Ovary (tissue), 3 donors: ENCODE data around the gene GALNT8.

Source experiments
- EP300 ChIP-seq: sonication (generic); formaldehyde crosslinking; IDR thresholded peaks from one replicate; pipeline ENCODE4 v1.6.1; 2017; ENCODE audit warnings: antibody characterized with exemption
- POLR2A ChIP-seq: fragments of 450-650 bp; IDR thresholded peaks from one replicate; pipeline ENCODE4 v1.6.1; 2017; ENCODE audit warnings: antibody characterized with exemption, mild to moderate bottlenecking, moderate library complexity
- TF ChIP-seq, protein P1 (sequence below), 3 donors: fragments of 450-650 bp in 2 of 3; fragments of 200-600 bp in 1 of 3; IDR thresholded peaks; one replicate each; pipeline versions ENCODE4 v1.5.1 to v1.8.0; 2016 to 2022; ENCODE audit warnings: antibody characterized with exemption in 3 of 3, mild to moderate bottlenecking in 1 of 3
- donor health status: DM: no; HTN: no; CAD: no.

DNA sequence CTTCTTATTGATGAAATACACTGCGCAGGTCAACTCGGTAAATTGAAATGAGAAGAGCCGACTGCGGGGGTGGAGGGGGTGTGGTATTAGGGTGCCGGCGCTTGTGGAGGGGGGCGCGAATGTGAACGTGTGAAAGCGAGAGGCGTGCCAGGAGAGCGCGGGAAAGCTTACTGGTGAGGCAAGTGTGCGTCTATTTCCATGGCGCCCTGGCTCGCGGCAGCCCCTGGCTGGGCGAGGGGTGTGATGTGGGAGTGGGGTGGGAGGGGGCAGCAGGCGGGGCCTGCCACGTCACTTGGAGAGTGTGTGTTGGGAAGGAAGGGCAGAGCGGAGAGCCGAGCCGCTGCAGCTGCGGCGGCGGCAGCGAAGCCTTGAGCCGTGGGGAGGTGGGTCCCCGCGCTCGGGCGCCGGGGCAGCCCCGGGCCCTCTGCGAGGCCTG lies 88.8 kb downstream of the GALNT8 start:
- TF ChIP-seq, protein P1, sequence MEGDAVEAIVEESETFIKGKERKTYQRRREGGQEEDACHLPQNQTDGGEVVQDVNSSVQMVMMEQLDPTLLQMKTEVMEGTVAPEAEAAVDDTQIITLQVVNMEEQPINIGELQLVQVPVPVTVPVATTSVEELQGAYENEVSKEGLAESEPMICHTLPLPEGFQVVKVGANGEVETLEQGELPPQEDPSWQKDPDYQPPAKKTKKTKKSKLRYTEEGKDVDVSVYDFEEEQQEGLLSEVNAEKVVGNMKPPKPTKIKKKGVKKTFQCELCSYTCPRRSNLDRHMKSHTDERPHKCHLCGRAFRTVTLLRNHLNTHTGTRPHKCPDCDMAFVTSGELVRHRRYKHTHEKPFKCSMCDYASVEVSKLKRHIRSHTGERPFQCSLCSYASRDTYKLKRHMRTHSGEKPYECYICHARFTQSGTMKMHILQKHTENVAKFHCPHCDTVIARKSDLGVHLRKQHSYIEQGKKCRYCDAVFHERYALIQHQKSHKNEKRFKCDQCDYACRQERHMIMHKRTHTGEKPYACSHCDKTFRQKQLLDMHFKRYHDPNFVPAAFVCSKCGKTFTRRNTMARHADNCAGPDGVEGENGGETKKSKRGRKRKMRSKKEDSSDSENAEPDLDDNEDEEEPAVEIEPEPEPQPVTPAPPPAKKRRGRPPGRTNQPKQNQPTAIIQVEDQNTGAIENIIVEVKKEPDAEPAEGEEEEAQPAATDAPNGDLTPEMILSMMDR (IDR thresholded peaks at IDR 0.05): no peak
- no peak for TF ChIP-seq EP300
- TF ChIP-seq POLR2A: no peak
